Duodenal mucosa (tissue), 2 donors: ENCODE results near the gene SMIM14.
A peak's percentile ranks its signal among the peaks of the same experiment; 100 is the strongest.

Source experiments
- H3K27ac ChIP-seq: one replicate; pipeline ENCODE4 v1.7.0; 2013; ENCODE audit warnings: low read depth, low read length
- H3K27me3 ChIP-seq, 2 donors: one replicate each; pipeline ENCODE4 v1.7.0; 2013; ENCODE audit warnings: low read length in 2 of 2, control low read depth in 1 of 2; ENCODE audit not compliant: insufficient read depth in 2 of 2, control insufficient read depth in 1 of 2
- H3K36me3 ChIP-seq, 2 donors: one replicate each; pipeline ENCODE4 v1.7.0; 2013; ENCODE audit warnings: low read length in 2 of 2, control low read depth in 1 of 2; ENCODE audit not compliant: insufficient read depth in 2 of 2, control insufficient read depth in 1 of 2
- H3K4me1 ChIP-seq, 2 donors: one replicate each; pipeline ENCODE4 v1.7.0; 2013; ENCODE audit warnings: low read length in 2 of 2, control low read depth in 1 of 2; ENCODE audit not compliant: insufficient read depth in 2 of 2, control insufficient read depth in 1 of 2
- H3K4me3 ChIP-seq, 2 donors: one replicate each; pipeline ENCODE4 v1.7.0; 2013; ENCODE audit warnings: low read length in 2 of 2, low read depth in 1 of 2
- H3K9ac ChIP-seq, 2 donors: one replicate each; pipeline ENCODE4 v1.7.0; 2013; ENCODE audit warnings: low read length in 2 of 2, low read depth in 1 of 2
- H3K9me3 ChIP-seq, 2 donors: one replicate each; pipeline ENCODE4 v1.7.0; 2013; ENCODE audit warnings: low read length in 2 of 2, control low read depth in 1 of 2; ENCODE audit not compliant: control insufficient read depth in 1 of 2

Gene SMIM14

DNA sequence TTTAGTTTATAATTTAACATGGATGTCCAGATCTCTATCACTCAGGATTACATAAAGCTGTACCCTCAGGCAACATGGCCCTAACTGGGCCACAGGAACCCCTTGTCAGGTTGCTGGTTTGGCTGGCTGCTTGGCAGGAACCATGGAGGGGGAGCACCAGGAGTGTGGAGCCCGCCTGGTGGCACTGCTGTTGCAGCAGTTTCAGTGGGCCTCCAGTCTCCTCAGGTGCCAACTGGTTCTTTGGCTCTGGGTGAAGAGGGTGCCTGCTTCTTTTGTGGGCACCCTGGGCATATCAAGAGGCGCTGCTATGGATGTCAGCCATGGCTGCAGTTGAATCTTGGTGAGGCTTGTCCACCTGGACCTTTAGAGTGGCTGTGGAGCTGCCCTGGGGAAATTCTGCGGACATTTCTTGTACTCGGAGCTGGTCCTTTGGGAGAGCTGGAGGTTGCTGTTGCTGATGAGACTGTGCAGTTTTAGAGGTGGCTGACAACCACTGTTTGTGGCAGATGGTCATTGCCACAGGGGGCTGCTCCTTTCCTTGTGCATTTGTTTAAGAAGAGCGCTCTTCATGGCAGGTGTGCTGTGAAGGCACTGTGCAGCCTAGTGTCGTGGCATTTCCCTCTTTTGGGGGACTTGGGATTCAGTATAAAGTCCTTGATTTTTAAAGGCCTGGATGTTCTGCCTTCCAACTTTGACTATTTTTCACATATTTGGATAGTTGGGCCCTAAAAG lies 10.3 kb upstream of the SMIM14 start:
- Histone ChIP-seq H3K4me1 (no peaks in the 10 kb centered on the region), H3K27ac (no peak overlapping the region), H3K27me3 (no peaks in the 10 kb centered on the region), H3K36me3 (no peaks in the 10 kb centered on the region), H3K9ac (no peak overlapping the region), H3K9me3 (no peaks in the 10 kb centered on the region), H3K4me3 (no peak overlapping the region)

DNA sequence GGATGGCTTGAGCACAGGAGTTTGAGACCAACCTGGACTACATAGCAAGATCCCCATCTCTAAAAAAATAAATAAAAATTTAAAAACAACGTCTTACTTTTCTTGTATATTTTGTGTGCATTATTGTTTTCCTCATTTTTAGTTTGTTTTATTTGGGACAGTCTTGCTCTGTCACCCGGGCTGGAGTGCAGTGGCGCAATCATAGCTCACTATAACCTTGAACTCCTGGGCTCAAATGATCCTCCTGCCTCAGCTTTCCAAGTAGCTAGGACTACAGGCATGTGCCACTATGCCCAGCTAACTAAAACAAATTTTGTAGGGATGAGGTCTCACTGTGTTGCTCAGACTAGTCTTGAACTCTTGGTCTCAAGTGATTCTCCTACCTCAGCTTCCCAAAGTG lies 9.5 kb upstream of the SMIM14 start:
- H3K4me1 ChIP-seq: no peaks in the 10 kb centered on the region
- H3K36me3 ChIP-seq: no peaks in the 10 kb centered on the region
- no peaks in the 10 kb centered on the region for H3K9me3 ChIP-seq
- no peak overlapping the region for H3K27ac ChIP-seq
- no peaks in the 10 kb centered on the region for H3K27me3 ChIP-seq
- H3K4me3 ChIP-seq: no peak overlapping the region
- no peak overlapping the region for H3K9ac ChIP-seq

- no peaks in the 10 kb centered on the region for H3K27me3 ChIP-seq
- H3K36me3 ChIP-seq: no peaks in the 10 kb centered on the region
- no peak overlapping the region for H3K4me3 ChIP-seq
- peaks cover 6 to 9% of the 10 kb centered on the region in 2 donors for H3K4me1 ChIP-seq
- H3K9ac ChIP-seq: no peak overlapping the region
- no peaks in the 10 kb centered on the region for H3K9me3 ChIP-seq
- no peak overlapping the region for H3K27ac ChIP-seq
Observed at GRCh38 chr4:39642885-39643552, 4.4 kb upstream of the SMIM14 start.

DNA sequence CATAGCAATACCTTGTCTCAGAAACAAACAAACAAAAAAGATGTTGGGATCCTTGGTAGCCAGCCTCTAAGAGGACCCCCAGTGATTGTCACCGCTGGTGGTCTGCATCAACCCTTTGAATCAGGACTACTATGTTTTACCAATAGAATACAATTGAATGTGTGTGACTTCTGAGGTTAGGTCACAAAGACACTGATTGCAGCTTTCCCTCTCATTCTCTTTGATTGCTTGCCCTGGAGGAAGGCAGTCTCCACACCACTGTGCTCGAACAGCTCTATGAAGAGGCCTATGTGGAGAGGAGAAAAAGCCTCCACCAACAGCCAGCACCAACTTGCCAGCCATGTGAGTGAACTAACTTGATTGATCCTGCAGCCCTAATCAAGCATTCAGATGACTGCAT lies 2.8 kb upstream of the SMIM14 start:
- H3K36me3 ChIP-seq: no peaks in the 10 kb centered on the region
- H3K4me1 ChIP-seq: peaks cover 6 to 9% of the 10 kb centered on the region in 2 donors
- no peak overlapping the region for H3K27ac ChIP-seq

DNA sequence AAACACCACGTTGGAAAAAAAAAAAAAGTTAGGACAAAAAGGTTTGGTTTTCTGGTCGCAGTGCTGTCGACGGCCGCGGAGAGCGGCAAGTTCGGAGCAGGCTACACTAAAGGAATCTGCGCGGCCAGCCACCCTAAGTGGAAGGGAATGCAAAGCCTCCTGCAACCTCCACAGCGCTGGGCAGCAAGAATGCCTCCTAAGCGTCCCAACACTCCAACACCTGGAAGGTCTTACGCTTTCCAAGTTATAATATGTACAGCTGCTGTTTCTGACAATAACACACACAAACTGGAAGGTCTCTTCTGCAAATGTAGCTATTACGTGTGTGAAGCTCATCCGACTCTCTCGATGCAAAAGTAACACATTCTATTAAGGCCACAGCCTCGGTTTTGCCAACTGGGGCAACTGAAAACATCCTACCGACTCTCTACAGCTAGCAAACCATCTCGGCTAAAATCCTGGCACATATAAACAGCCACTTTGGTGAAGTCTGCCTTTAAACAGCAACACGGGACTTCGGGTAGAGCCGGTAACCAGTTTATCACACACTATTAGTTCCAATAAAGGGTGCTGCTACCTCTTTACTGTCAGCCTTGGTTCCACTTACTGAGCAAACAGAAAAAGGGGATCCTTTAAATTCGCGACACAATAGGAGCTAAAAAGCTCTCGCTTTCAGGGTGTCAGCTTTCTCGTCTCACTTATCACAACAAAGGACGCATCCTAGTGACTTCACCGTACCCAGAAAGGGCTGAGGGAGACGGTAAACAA lies 895 bp downstream of the SMIM14 start:
- H3K4me3 ChIP-seq: peak overlapping the region; percentile 89 to 97
- H3K9me3 ChIP-seq: no peaks in the 10 kb centered on the region
- H3K9ac ChIP-seq: peak overlapping the region; percentile 91 to 99
- H3K36me3 ChIP-seq: no peaks in the 10 kb centered on the region
- H3K27ac ChIP-seq: peak overlapping the region; percentile 95
- no peaks in the 10 kb centered on the region for H3K27me3 ChIP-seq
- H3K4me1 ChIP-seq: peaks cover 6 to 18% of the 10 kb centered on the region in 2 donors

More for the DNA sequence above, 2.8 kb upstream of the SMIM14 start:
- Histone ChIP-seq H3K9ac (no peak overlapping the region), H3K4me3 (no peak overlapping the region), H3K27me3 (no peaks in the 10 kb centered on the region), H3K9me3 (no peaks in the 10 kb centered on the region)

- peak overlapping the region; percentile 95 for H3K27ac ChIP-seq
- H3K9me3 ChIP-seq: no peaks in the 10 kb centered on the region
- H3K9ac ChIP-seq: peak overlapping the region; percentile 91 to 99
- peaks cover 6 to 18% of the 10 kb centered on the region in 2 donors for H3K4me1 ChIP-seq
- H3K4me3 ChIP-seq: peak overlapping the region; percentile 89 to 97
- H3K27me3 ChIP-seq: no peaks in the 10 kb centered on the region
- H3K36me3 ChIP-seq: no peaks in the 10 kb centered on the region
Observed at GRCh38 chr4:39637221-39637585, 1.5 kb downstream of the SMIM14 start.

DNA sequence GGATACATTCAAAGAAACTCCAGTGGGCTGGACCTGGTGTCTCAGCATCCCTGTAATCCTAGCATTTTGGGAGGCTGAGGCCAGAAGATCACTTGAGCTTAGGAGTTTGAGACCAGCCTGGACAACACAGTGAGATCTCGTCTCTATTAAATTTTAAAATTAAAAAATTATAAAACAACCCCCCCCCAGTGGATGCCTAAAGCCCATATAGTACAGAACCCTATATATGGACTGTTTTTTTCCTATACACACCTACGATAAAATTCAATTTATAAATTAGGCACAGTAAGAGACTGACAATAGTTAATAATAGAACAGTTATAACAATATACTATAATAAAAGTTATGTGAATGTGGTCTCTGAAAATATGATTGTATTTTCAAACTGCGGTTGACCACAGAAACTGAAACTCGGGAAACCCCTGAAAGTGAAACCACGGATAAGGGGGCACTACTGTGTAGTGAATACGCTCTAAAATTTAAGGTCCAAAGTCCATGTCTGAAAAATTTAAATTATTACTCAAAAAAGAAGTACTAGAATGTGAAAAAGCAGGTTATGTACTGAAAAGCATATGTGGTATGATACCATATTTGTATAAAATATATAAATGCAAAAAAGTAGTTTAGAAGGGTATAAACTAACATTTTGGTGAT lies 2.0 kb downstream of the SMIM14 start:
- H3K9ac ChIP-seq: peak overlapping the region; percentile 91 to 99
- no peak overlapping the region for H3K27ac ChIP-seq
- peaks cover 6 to 18% of the 10 kb centered on the region in 2 donors for H3K4me1 ChIP-seq
- peak overlapping the region; percentile 89 to 97 for H3K4me3 ChIP-seq
- H3K9me3 ChIP-seq: no peaks in the 10 kb centered on the region
- no peaks in the 10 kb centered on the region for H3K36me3 ChIP-seq
- H3K27me3 ChIP-seq: no peaks in the 10 kb centered on the region

GRCh38 chr4:39635023-39635422 lies 3.6 kb downstream of the SMIM14 start:
- Histone ChIP-seq H3K9ac (no peak overlapping the region), H3K9me3 (no peaks in the 10 kb centered on the region), H3K4me1 (peaks cover 6 to 14% of the 10 kb centered on the region in 2 donors), H3K27me3 (no peaks in the 10 kb centered on the region), H3K27ac (no peak overlapping the region), H3K4me3 (no peak overlapping the region), H3K36me3 (no peaks in the 10 kb centered on the region)

- no peaks in the 10 kb centered on the region for H3K9me3 ChIP-seq
- no peak overlapping the region for H3K4me3 ChIP-seq
- H3K9ac ChIP-seq: no peak overlapping the region
- H3K4me1 ChIP-seq: peaks cover 0 to 10% of the 10 kb centered on the region in 2 donors
- H3K27ac ChIP-seq: no peak overlapping the region
- H3K36me3 ChIP-seq: no peaks in the 10 kb centered on the region
- H3K27me3 ChIP-seq: no peaks in the 10 kb centered on the region
Observed at GRCh38 chr4:39631700-39632079, 7.0 kb downstream of the SMIM14 start.

- Histone ChIP-seq H3K4me1 (peaks cover 0 to 9% of the 10 kb centered on the region in 2 donors), H3K9me3 (no peaks in the 10 kb centered on the region), H3K4me3 (no peak overlapping the region), H3K9ac (no peak overlapping the region), H3K27ac (no peak overlapping the region), H3K27me3 (no peaks in the 10 kb centered on the region), H3K36me3 (peaks cover 0 to 2% of the 10 kb centered on the region in 2 donors)
Observed at GRCh38 chr4:39627413-39627812, 11.3 kb downstream of the SMIM14 start.
